HG03575 (cell line): ENCODE results near the gene GUCA2B.

ENCODE experiments used
- ATAC-seq: cut with Tn5 transposase; IDR thresholded peaks from one replicate; pipeline ENCODE4 v1.9.1; 2021; ENCODE audit not compliant: unreplicated experiment, insufficient number of reproducible peaks, low FRiP score; ENCODE audit errors: extremely low read depth

GUCA2B gene

DNA sequence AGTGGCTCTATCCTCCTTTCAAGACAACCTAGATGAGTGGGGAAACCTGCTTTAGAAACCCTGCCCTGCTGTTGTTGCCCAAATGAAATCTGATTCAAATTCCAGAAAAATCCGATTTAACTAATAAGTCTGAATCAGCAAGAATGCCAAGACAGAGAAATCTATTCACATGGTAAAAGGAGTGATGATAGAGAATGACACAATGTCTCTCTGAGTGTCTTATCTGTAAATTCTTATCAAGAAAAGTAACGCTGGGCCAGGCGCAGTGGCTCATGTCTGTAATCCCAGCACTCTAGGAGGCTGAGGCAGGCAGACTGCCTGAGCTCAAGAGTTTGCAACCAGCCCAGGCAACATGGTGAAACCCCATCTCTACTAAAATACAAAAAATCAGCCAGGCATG, 25.0 kb downstream of the GUCA2B start:
- no peak for ATAC-seq

DNA sequence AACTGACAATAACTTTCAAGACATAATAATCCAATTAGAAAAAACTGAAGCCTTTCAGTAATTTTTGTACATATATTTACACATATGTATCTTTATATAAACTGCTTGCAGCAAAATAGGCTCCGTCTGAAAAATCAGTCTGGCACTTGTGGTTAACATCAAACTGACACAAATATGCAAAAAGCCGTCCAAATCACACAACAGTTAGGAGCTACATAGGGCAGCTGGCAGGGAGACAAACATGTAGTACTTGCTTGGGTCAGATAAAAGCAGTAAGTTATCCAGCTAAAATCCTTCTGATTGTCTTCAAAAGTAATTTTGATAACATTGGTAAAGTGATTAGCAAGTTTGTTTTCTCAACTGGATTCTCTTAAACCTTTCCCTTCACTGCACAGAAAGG, 26.1 kb downstream of the GUCA2B start:
- ATAC-seq = no peak

DNA sequence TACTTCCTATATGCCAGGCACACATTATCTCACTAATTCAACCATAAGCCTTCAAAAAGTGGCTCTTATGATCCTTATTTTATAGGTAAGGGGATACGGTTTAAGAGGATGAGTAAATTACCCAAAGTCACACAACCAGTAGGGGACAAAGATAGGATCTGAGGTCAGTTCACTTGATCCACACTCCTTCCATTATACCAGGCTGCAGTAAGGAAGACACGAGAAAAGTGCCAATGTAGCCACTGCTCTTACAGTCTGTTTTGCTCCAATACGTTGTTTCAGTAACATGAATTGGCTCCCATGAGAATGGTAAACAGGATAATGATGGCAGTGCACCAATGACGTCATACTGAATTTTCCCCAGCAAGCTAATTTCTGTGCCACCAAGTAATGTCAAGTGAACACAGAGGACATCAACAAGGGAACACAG, 26.7 kb downstream of the GUCA2B start:
- no peak for ATAC-seq

DNA sequence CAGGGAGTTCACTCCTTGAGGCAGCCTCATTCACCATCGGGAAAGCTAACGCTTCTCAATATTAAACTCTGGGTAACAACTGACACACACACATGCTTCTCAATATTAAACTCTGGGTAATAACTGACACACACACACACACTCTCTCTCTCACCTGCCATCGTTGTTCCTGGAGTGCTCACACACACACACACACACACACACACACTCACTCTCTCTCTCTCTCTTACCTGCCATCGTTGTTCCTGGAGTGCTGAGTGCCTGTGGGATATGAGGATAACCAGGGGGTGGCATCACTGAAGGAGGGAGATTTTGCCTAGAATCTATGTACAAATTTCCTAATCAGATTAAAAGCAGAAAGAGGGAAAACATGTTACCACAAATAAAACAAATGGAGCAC, 28.5 kb downstream of the GUCA2B start:
- ATAC-seq = no peak

DNA sequence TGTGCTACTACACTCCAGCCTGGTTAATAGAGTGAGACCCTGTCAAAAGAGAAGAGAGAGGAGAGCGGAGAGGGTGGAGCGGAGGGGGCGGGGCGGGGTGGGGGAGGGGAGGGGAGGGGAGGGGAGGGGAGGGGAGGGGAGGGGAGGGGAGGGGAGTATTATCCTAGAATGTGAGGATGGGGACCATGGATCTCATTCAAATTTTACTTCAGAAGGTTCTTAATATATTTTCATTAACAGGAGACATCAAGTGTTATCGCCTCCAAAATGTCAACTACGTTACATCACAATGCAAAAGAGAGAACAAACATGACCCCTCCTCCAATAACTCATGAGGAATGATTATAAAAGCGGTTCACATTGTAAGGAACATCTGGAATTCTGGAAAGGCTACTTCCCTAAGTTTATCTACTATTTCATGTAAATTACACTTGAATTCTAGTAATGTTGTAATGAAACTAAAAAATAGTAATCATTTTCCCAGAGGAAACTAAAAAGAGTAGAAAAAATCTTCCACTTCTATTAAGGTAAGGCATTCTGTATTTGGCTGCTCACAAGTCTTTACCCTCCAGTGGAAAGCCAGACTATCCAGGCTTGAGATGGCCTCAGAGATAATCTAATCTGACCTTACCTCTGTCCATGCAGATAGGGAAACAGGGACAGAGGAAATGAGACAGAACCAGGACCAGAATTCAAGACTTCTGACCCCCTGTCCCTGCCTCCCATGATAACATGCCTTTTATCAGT, 30.2 kb downstream of the GUCA2B start:
- no peak for ATAC-seq

DNA sequence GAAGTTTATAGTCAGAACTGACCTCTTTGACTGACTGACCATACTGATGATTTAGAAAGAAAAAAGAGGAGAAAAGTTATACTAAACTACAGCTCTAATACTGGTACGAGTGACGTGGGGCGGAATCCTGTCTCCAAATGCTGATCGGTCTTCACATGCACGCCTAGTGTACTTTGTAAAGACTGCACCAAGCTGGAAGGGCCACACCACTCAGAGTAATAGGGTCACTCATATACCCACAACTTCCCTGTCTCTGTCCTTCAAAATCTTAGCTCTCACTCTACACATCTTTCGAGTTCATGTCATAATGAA, 30.7 kb downstream of the GUCA2B start:
- ATAC-seq = no peak

DNA sequence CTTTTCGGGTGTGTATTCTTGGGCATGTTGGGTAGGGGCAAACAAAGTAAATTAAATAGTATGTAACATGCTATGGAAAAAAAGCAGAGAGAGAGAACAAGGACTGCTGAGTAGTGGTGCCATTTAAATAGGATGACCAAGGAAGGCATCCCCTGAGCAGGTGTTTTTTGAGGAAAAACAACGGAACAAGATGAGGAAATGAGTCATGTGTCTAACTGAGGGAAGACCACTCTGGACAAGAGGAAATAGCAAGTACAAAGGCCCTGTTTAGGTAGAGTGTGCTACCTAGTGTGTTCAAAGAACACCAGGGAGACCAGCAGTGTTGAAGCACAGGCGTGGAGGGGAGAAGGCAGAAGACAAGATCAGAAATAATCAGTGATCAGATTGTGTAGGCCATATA, 31.4 kb downstream of the GUCA2B start:
- ATAC-seq = no peak

DNA sequence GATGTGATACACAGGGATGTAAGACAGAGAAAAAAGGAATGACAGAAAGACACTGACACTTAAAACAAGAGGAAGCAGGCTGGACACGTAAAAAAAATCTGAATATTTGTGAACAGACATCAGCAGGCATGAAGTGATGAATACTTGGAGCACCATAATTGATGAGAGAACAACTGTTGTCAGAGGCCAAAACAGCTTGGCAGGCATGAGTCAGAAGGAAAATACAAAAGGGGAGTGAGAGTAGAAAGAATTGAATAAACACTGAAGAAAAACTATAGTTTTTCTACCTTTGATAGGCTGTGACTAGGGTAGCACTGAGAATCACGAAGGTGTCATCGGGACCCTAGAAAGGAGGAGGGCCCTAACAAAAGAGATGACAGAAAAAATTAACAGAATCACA, 32.9 kb downstream of the GUCA2B start:
- no peak for ATAC-seq

DNA sequence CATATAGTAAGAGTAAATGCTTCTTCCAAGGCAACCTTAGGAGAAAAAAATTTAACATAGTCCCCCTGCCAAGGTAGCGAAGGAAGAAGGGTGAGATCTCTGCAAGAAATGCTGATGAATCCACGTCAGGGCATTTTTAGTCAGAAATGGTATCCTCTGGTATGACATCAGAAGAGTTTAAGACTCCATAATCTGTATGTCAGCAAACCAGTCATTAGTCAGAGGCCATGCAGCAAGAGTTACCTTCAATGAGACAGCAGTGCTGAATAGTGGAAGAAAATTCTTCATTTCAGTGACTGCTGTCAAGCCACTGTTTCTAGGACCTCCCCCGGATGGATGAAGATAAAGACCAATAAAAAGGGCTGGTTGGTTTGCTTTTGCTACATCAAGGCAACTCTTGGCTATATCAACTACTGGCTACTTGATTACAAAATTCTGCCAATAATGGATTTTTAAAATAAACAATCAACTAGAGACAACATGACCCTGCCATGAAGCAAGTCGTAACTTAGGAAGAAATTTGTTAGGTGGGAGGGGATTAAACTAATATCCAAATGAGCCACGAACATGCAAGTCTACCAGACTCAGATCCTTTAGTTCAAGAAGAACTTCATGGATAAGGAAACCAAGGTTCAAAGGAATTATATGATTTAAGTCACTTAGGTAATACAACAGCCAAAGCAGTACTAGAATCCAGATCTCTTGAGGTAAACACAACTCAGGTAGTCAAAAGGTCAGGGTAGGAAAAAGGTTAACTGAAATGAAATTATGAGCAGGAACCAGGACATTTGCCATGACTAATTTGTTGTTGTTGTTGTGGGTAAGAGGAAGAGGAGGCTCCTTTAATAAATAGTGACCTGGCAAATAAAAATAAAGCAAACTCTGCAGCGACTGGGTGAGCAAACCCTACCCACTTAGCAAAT, 37.0 kb downstream of the GUCA2B start:
- no peak for ATAC-seq

DNA sequence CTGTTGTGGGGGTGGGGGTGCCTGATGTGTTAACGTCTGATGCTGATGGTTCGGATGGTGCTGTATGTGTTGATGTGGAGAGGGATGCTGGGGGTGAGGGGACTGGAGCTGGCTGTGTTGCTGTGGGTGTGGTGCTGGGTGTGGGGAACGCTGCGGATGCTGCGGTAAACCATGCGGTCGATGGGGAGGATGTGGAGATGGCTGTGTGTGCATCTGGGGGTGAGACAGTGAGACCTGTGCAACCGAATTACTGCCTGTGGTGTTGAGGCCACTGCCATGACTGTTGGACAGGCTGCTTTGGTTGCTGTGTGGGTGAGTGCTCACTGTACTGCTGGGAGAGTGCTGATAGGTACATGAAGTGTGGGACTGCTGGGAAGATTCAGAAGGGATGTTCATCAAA, 38.1 kb downstream of the GUCA2B start:
- no peak for ATAC-seq

DNA sequence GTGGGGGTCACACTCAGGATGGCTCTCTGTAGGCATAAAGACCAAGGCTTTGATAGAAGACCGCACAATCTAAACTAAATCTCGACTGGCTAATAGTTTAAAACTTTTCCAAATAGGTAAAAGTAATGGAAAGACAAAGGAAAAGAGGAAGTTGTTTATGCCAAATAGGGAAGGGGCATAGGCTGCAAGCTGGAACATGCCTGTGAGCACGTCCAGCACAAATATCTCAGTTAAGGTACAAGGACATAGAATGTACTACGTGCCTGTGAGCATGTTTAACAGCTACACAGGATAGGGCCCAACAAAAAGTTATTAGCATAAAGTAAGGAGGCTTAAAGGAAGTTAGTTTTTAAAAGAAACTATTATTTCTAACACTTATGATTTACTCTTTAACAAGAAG, 38.9 kb downstream of the GUCA2B start:
- no peak for ATAC-seq

DNA sequence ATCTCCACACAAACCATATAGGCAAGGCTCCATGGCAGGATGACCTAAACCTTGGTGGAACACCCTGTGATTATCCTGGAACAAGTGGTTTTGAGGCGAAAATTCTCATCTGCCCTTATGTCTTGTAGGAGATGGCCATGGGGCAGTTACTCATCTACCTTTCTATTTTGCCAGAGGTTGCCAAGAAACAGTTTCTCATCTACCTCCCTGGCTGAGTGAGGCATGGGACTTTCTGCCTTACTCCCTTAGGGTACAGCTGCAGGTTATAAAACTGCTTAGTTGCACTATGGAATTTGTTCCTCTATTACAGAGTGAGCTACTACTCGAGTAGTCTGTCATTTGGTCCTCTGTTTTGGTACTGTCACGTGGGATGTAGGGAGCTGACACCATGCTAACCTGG, 42.6 kb downstream of the GUCA2B start:
- ATAC-seq = no peak

DNA sequence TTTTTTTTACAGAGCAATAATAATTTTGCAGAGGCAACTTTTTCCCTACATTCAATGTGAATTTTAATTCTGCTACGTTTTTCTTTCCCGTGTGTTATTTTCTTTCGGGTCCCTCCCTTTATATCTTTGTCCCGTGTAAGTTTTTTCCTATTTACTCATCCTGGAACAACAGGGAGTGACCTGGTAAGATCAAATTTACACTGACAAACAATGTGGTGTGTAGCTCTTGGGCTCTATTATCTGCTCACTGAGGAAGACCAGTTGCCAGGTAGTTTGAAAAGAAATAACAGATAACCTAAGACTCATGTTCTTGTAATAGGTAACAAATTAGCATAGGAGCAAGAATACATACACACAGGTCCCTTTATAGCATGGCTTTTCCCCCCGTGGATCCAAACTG, 45.0 kb downstream of the GUCA2B start:
- ATAC-seq = no peak

DNA sequence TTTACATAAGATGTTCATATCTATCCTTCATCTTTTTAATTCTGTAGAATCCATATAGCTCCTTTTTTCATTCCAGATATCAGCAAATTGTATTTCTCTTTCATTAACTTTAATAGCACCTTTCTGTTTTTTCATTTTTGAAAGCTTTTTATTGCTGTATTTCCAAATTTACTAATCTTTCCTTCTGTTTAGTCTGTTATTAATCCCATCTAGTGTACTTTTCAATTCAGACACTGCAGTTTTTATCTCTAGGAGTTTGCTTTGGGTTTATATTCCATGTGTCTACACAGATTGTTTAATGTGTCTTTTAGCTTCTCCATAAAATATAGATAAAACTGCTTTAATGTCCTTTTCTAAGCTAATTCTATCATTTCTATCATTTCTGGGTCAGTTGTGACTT, 48.8 kb downstream of the GUCA2B start:
- ATAC-seq = no peak
